ENCODE measurements around the gene PRDX5. TPM values are rescaled to one million over a fixed set of nuclear protein-coding genes. Genes with fewer than 3 reads are reported as not detected.
A peak's percentile ranks its signal among the peaks of the same experiment; 100 is the strongest.

Gene PRDX5
- total RNA-seq, 1 donor from 2014 or later: 264 TPM

- no peak overlapping the region for H3K27ac Mint-ChIP-seq (ENCODE audit: unreplicated experiment)
- DNase-seq (ENCODE audit: low spot score): no peak
- no peaks in the 10 kb centered on the region for H3K36me3 Mint-ChIP-seq (ENCODE audit: low read depth, unreplicated experiment)
- H3K4me3 Mint-ChIP-seq (ENCODE audit: unreplicated experiment): no peak overlapping the region
- no peaks in the 10 kb centered on the region for H3K9me3 Mint-ChIP-seq (ENCODE audit: unreplicated experiment)
- H3K4me1 Mint-ChIP-seq (ENCODE audit: unreplicated experiment): peaks cover 11% of the 10 kb centered on the region
- TF ChIP-seq CTCF (IDR thresholded peaks at IDR 0.05; ENCODE audit: unreplicated experiment): no peak
- peaks cover 32% of the 10 kb centered on the region for H3K27me3 Mint-ChIP-seq (ENCODE audit: unreplicated experiment)
Observed at GRCh38 chr11:64298966-64299846, 18.7 kb upstream of the PRDX5 start.

- Mint-ChIP-seq H3K4me3 (ENCODE audit: unreplicated experiment) (peak within 1 kb of the TSS; percentile 59), H3K27ac (ENCODE audit: unreplicated experiment) (no peak within 1 kb of the TSS), H3K36me3 (ENCODE audit: low read depth, unreplicated experiment) (no peaks in the 10 kb centered on the region), H3K4me1 (ENCODE audit: unreplicated experiment) (peaks cover 9% of the 10 kb centered on the region), H3K27me3 (ENCODE audit: unreplicated experiment) (peaks cover 29% of the 10 kb centered on the region), H3K9me3 (ENCODE audit: unreplicated experiment) (no peaks in the 10 kb centered on the region)
- TF ChIP-seq CTCF (IDR thresholded peaks at IDR 0.05; ENCODE audit: unreplicated experiment): no peak
- DNase-seq (ENCODE audit: low spot score): no peak
Observed at GRCh38 chr11:64299847-64300648, 17.9 kb upstream of the PRDX5 start, which contains the start of gene CATSPERZ. CATSPERZ (plus strand) TSS chr11:64300358; CDS start chr11:64300411, 53 bp downstream.

GRCh38 chr11:64303109-64304031 is 14.6 kb upstream of the PRDX5 start:
- peaks cover 10% of the 10 kb centered on the region for H3K4me1 Mint-ChIP-seq (ENCODE audit: unreplicated experiment)
- H3K27me3 Mint-ChIP-seq (ENCODE audit: unreplicated experiment): peaks cover 12% of the 10 kb centered on the region
- TF ChIP-seq CTCF (IDR thresholded peaks at IDR 0.05; ENCODE audit: unreplicated experiment): no peak
- no peak for DNase-seq (ENCODE audit: low spot score)
- H3K27ac Mint-ChIP-seq (ENCODE audit: unreplicated experiment): no peak overlapping the region
- H3K36me3 Mint-ChIP-seq (ENCODE audit: low read depth, unreplicated experiment): peaks cover 8% of the 10 kb centered on the region
- H3K9me3 Mint-ChIP-seq (ENCODE audit: unreplicated experiment): no peaks in the 10 kb centered on the region
- H3K4me3 Mint-ChIP-seq (ENCODE audit: unreplicated experiment): no peak overlapping the region

- Mint-ChIP-seq H3K27me3 (ENCODE audit: unreplicated experiment) (peaks cover 7% of the 10 kb centered on the region), H3K36me3 (ENCODE audit: low read depth, unreplicated experiment) (peaks cover 8% of the 10 kb centered on the region), H3K27ac (ENCODE audit: unreplicated experiment) (no peak overlapping the region), H3K4me1 (ENCODE audit: unreplicated experiment) (peaks cover 10% of the 10 kb centered on the region), H3K9me3 (ENCODE audit: unreplicated experiment) (no peaks in the 10 kb centered on the region), H3K4me3 (ENCODE audit: unreplicated experiment) (peak overlapping the region; percentile 89)
- no peak for TF ChIP-seq CTCF (IDR thresholded peaks at IDR 0.05; ENCODE audit: unreplicated experiment)
- no peak for DNase-seq (ENCODE audit: low spot score)
Observed at GRCh38 chr11:64304032-64304315, 13.9 kb upstream of the PRDX5 start.

Measured in endothelial cell (in vitro differentiated cells).